ENCODE data around the gene BCAS1. TPM values are rescaled to one million over a fixed set of nuclear protein-coding genes. Genes with fewer than 3 reads are reported as not detected.

BCAS1 gene
- total RNA-seq, 4 donors from 2014 or later, result 0.35 to 1.0 TPM; not detected in 2

DNA sequence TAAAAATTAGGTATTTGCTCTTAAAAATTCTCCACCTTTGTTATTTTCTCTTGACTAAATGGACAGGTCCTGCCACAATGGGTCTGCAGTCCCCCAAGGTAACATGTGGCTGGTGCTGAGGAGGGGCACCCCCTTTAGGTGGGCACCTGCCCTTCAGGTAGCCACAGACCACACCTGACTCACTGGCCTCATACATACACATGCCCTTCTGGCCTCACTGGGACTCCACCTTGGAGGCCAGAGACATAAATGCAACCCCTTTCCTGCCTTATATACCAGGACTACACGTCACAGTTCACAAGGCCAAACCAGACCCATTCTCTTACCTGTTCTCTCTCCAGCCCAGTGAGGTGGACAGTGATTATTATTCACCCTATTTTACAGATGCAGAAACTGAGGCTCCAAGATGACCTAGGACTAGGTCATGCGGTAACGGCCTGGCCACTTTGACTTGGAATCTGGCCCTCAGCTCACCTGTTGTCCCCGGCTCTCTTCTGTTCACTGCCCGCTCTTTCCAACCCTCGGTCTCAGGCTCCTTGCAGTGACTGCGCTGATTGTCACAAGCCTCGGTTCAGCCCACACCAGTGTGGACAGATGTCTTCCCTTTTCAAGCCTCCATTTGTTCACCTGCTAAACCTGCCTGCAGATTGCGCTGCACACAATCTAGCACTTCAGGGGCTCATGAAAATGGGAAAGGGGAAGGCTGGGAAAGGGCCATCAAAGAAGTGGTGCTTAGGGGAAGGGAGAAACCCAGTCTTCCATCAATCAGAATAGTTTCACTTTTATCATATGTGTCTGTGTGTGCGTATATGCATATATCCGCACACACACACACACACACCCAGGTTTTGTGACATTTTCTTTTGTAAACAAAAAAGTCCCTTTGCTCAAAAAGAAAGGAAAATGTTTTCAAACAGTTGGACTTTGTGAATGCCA lies 121.7 kb downstream of the BCAS1 start:
- 77 to 86% methylated on average over 7 of the region's 11 CpGs for WGBS, 2 donors (ENCODE audit: low coverage in 1 of 2)
- H3K9me3 ChIP-seq, result peaks cover 0 to 6% (median 0%) of the 10 kb centered on the region in 3 donors
- H3K36me3 ChIP-seq, result no peaks in the 10 kb centered on the region
- no peaks in the 10 kb centered on the region for H3K27me3 ChIP-seq
- TF ChIP-seq POLR2AphosphoS5 (IDR thresholded peaks at IDR 0.05), result no peak
- TF ChIP-seq, protein P1, sequence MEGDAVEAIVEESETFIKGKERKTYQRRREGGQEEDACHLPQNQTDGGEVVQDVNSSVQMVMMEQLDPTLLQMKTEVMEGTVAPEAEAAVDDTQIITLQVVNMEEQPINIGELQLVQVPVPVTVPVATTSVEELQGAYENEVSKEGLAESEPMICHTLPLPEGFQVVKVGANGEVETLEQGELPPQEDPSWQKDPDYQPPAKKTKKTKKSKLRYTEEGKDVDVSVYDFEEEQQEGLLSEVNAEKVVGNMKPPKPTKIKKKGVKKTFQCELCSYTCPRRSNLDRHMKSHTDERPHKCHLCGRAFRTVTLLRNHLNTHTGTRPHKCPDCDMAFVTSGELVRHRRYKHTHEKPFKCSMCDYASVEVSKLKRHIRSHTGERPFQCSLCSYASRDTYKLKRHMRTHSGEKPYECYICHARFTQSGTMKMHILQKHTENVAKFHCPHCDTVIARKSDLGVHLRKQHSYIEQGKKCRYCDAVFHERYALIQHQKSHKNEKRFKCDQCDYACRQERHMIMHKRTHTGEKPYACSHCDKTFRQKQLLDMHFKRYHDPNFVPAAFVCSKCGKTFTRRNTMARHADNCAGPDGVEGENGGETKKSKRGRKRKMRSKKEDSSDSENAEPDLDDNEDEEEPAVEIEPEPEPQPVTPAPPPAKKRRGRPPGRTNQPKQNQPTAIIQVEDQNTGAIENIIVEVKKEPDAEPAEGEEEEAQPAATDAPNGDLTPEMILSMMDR (IDR thresholded peaks at IDR 0.05), result no peak
- TF ChIP-seq EP300 (IDR thresholded peaks at IDR 0.05), result no peak
- no peak for TF ChIP-seq POLR2A (IDR thresholded peaks at IDR 0.05)
- peaks cover 0 to 11% (median 10%) of the 10 kb centered on the region in 3 donors for H3K4me1 ChIP-seq
- ATAC-seq, result no peak
- H3K27ac ChIP-seq, result no peak overlapping the region
- no peak overlapping the region for H3K4me3 ChIP-seq

DNA sequence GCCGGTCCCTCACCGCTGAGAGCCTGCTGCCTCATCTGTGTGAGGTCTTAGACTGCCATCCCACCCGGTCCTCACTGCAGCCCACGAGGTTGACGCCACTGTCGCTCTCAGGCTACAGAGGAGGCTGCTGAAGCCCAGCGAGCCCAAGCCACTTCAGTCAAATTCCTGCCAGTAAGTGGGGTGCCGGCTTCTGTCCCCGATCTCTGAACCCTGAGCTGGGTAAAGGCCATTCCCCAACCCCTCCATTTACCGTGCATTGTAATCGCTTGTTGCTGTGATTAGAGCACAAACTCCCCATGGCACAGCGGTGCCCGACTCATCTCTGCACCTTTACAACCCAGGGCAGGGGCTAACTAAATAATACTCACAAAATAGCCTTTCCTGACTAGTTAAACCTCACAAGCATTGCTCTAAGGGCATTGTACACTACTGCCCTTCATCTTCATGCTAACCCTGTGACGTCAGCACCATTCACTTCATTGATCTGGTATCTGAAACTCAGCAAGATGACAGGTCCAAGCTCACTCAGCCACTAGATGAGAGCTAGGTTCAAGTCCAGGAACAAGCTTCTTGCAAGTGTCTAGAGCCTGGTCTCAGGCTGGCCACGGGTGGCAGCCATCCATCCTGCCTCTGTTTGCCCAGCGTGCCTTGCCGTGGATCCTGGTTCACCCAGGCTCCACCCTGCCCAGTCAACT lies 122.7 kb downstream of the BCAS1 start:
- H3K27me3 ChIP-seq, result no peaks in the 10 kb centered on the region
- peaks cover 0 to 4% (median 0%) of the 10 kb centered on the region in 3 donors for H3K9me3 ChIP-seq
- H3K4me1 ChIP-seq, result peaks cover 0 to 11% (median 10%) of the 10 kb centered on the region in 3 donors
- H3K36me3 ChIP-seq, result no peaks in the 10 kb centered on the region
- ATAC-seq, result no peak
- TF ChIP-seq POLR2AphosphoS5 (IDR thresholded peaks at IDR 0.05), result no peak
- TF ChIP-seq, protein P1 (IDR thresholded peaks at IDR 0.05), result no peak
- TF ChIP-seq EP300 (IDR thresholded peaks at IDR 0.05), result no peak
- no peak for TF ChIP-seq POLR2A (IDR thresholded peaks at IDR 0.05)
- 0 to 96% methylated on average over 1 to 4 of the region's 17 CpGs for WGBS, 2 donors (ENCODE audit: low coverage in 1 of 2)
- H3K4me3 ChIP-seq, result no peak overlapping the region
- no peak overlapping the region for H3K27ac ChIP-seq

DNA sequence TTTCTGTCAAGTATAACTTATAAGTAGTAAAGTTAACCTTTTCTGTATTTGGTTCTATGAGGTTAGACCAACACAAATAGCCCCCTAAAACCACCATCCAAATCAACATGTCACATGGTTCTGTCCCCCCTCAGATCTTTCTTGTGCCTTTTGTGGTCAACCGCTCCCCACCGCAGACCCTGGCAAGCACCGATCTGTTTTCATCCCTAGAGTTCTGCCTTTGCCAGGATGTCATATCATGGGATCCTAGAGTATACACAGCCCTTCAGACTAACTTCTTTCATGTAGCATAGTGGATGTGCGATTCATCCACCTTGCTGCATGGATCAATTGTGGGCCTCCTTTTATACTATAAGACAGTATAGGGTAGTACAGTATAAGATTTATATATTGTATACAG lies 124.3 kb downstream of the BCAS1 start:
- H3K4me3 ChIP-seq, result no peak overlapping the region
- WGBS, 2 donors (ENCODE audit: low coverage in 1 of 2), result 91 to 94% methylated on average over 4 of the region's 4 CpGs

DNA sequence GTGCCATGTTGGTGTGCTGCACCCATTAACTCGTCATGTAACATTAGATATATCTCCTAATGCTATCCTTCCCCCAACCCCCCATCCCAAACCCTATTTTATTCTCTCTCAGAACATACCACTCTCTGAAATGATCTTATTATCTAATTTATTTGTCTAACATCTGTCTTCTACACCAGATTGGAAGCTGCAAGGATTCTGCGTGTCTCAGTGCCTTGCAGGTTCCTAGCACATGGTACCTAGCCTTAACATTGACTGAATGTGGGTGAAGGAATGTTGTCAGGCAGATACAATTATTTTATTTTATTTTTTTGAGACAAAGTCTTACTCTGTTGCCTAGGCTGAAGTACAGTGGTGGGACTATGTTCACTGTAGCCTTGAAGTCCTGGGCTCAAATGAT lies 124.9 kb downstream of the BCAS1 start:
- no peaks in the 10 kb centered on the region for H3K9me3 ChIP-seq
- no peak overlapping the region for H3K27ac ChIP-seq
- H3K4me1 ChIP-seq, result peaks cover 0 to 22% (median 11%) of the 10 kb centered on the region in 3 donors
- 89 to 100% methylated on average over 1 to 2 of the region's 2 CpGs for WGBS, 2 donors (ENCODE audit: low coverage in 1 of 2)
- no peak overlapping the region for H3K4me3 ChIP-seq
- H3K27me3 ChIP-seq, result no peaks in the 10 kb centered on the region
- ATAC-seq, result no peak
- H3K36me3 ChIP-seq, result no peaks in the 10 kb centered on the region
- TF ChIP-seq, protein P1 (IDR thresholded peaks at IDR 0.05), result no peak
- TF ChIP-seq EP300 (IDR thresholded peaks at IDR 0.05), result no peak
- no peak for TF ChIP-seq POLR2A (IDR thresholded peaks at IDR 0.05)
- TF ChIP-seq POLR2AphosphoS5 (IDR thresholded peaks at IDR 0.05), result no peak

More for the DNA sequence above, 124.3 kb downstream of the BCAS1 start:
- no peak for ATAC-seq
- TF ChIP-seq POLR2A (IDR thresholded peaks at IDR 0.05) (no peak), EP300 (IDR thresholded peaks at IDR 0.05) (no peak), POLR2AphosphoS5 (IDR thresholded peaks at IDR 0.05) (no peak)
- TF ChIP-seq, protein P1 (IDR thresholded peaks at IDR 0.05), result no peak
- Histone ChIP-seq H3K27me3 (no peaks in the 10 kb centered on the region), H3K4me1 (peaks cover 0 to 15% (median 11%) of the 10 kb centered on the region in 3 donors), H3K27ac (no peak overlapping the region), H3K36me3 (no peaks in the 10 kb centered on the region), H3K9me3 (no peaks in the 10 kb centered on the region)
